GM08714 (cell line): ENCODE results near the gene E2F2.
A peak's percentile ranks its signal among the peaks of the same experiment; 100 is the strongest.
"Not testable (repeated sequence)": the region's sequence is repeated elsewhere in the genome, so short reads cannot be mapped to it uniquely, and the experiment has no call there.

Experiments used
- H3K4me3 ChIP-seq: fragments of 200-500 bp; sonication (Bioruptor generic); 2 replicates; pipeline ENCODE4 v1.5.1; 2014; ENCODE audit warnings: mild to moderate bottlenecking, low read length, inconsistent platforms
- ZNF274 ChIP-seq: IDR thresholded peaks from 2 replicates; pipeline ENCODE4 v1.6.1; 2012; ENCODE audit warnings: mild to moderate bottlenecking, low read depth, low read length

Gene E2F2

GRCh38 chr1:23527900-23528249 lies 3.2 kb downstream of the E2F2 start:
- peak overlapping the region; percentile 42; the same call in 1 of the 2 replicates for H3K4me3 ChIP-seq
- TF ChIP-seq ZNF274, result no peak

- no peak overlapping the region for H3K4me3 ChIP-seq
- TF ChIP-seq ZNF274, result no peak
These were observed 3.7 kb downstream of the E2F2 start for GRCh38 chr1:23527366-23527765.

GRCh38 chr1:23526329-23527041 lies 4.5 kb downstream of the E2F2 start:
- no peak for TF ChIP-seq ZNF274

GRCh38 chr1:23525558-23526250 lies 5.3 kb downstream of the E2F2 start:
- peak overlapping the region; percentile 21; the same call in 1 of the 2 replicates for H3K4me3 ChIP-seq
- TF ChIP-seq ZNF274, result no peak

More at GRCh38 chr1:23526329-23527041, 4.5 kb downstream of the E2F2 start:
- no peak overlapping the region; the same call in 1 of the 2 replicates for H3K4me3 ChIP-seq

GRCh38 chr1:23524716-23525401 lies 6.2 kb downstream of the E2F2 start:
- TF ChIP-seq ZNF274, result no peak
- peak overlapping the region; percentile 21; the same call in 1 of the 2 replicates for H3K4me3 ChIP-seq

- H3K4me3 ChIP-seq, result no peak overlapping the region; the same call in 1 of the 2 replicates
- no peak for TF ChIP-seq ZNF274
These were observed 6.9 kb downstream of the E2F2 start for GRCh38 chr1:23524163-23524562.

GRCh38 chr1:23522244-23522982 lies 8.6 kb downstream of the E2F2 start:
- no peak for TF ChIP-seq ZNF274
- H3K4me3 ChIP-seq, result no peak overlapping the region

- no peak overlapping the region for H3K4me3 ChIP-seq
- no peak for TF ChIP-seq ZNF274
These were observed 9.4 kb downstream of the E2F2 start for GRCh38 chr1:23521588-23521987.

- H3K4me3 ChIP-seq, result no peak overlapping the region
- no peak for TF ChIP-seq ZNF274
These were observed 13.5 kb downstream of the E2F2 start for GRCh38 chr1:23517581-23517980.

- H3K4me3 ChIP-seq, result no peak overlapping the region
- no peak for TF ChIP-seq ZNF274
These were observed 15.1 kb downstream of the E2F2 start for GRCh38 chr1:23515905-23516304.

- TF ChIP-seq ZNF274, result no peak
- no peak overlapping the region for H3K4me3 ChIP-seq
These were observed 16.8 kb downstream of the E2F2 start for GRCh38 chr1:23514111-23514679.

- TF ChIP-seq ZNF274, result no peak
- H3K4me3 ChIP-seq, result no peak overlapping the region
These were observed 21.1 kb downstream of the E2F2 start for GRCh38 chr1:23509896-23510295.

GRCh38 chr1:23506376-23507107 lies 24.5 kb downstream of the E2F2 start:
- TF ChIP-seq ZNF274, result no peak
- no peak overlapping the region for H3K4me3 ChIP-seq

- no peak for TF ChIP-seq ZNF274
- H3K4me3 ChIP-seq, result no peak overlapping the region
These were observed 25.2 kb downstream of the E2F2 start for GRCh38 chr1:23505851-23506250.

GRCh38 chr1:23504156-23504555 lies 26.9 kb downstream of the E2F2 start:
- not testable (repeated sequence) for H3K4me3 ChIP-seq
